Neural crest cell (in vitro differentiated cells): ENCODE data around the gene SAFB. TPM values are rescaled to one million over a fixed set of nuclear protein-coding genes. Genes with fewer than 3 reads are reported as not detected.

Experiments used
- DNase-seq: peaks from one replicate; pipeline ENCODE4 v3.0.0; 2021; ENCODE audit warnings: low read depth, mixed read lengths, low spot score
- H3K27ac Mint-ChIP-seq: one replicate; pipeline ENCODE4 v1.8.0; 2021; ENCODE audit warnings: mild to moderate bottlenecking, mixed read lengths; ENCODE audit not compliant: unreplicated experiment
- H3K27me3 Mint-ChIP-seq: 2 replicates; pipeline ENCODE4 v1.8.0; 2021; ENCODE audit warnings: low read depth, mild to moderate bottlenecking, mixed read lengths
- H3K36me3 Mint-ChIP-seq: 2 replicates; pipeline ENCODE4 v1.8.0; 2021; ENCODE audit warnings: low read depth, mild to moderate bottlenecking, mixed read lengths
- H3K4me1 Mint-ChIP-seq: 2 replicates; pipeline ENCODE4 v1.8.0; 2021; ENCODE audit warnings: mixed read lengths
- H3K4me3 Mint-ChIP-seq: one replicate; pipeline ENCODE4 v1.8.0; 2021; ENCODE audit warnings: mild to moderate bottlenecking, mixed read lengths
- H3K9me3 Mint-ChIP-seq: 2 replicates; pipeline ENCODE4 v1.8.0; 2021; ENCODE audit warnings: mixed read lengths
- total RNA-seq: library from RNA; stranded (reverse); gene quantifications from 2 replicates; pipeline ENCODE4 v1.2.1, GENCODE V29; 2021
- TF ChIP-seq, protein P1 (sequence below): fragments of 200-600 bp; sonication (generic); conservative IDR thresholded peaks from 2 replicates; pipeline ENCODE4 v1.5.0; 2021; ENCODE audit warnings: antibody characterized with exemption, mild to moderate bottlenecking

SAFB gene
- total RNA-seq, 1 donor from 2014 or later: 176 TPM

DNA sequence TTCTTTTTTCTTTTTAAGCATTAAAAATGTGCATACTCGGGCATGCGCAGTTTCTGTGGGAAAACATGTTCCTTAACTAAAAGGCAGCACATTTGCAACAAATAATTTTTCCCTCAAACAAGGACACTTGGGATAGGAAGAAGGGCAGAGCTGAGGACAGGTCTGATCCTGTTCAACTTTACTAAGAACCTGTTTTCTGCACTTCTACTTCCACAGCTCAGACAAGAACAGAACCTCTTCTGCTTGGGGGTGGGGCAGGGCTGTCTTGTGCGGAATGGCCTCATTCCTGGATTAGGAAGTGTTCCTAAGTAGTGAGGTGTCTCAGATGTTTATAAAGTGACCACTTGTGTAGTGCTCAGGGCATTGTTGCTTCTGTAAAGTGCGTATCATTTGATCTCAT, 18.3 kb downstream of the SAFB start:
- no peaks in the 10 kb centered on the region for H3K27me3 Mint-ChIP-seq
- H3K4me1 Mint-ChIP-seq: peaks cover 3% of the 10 kb centered on the region
- H3K4me3 Mint-ChIP-seq: no peak overlapping the region
- H3K27ac Mint-ChIP-seq: no peak overlapping the region
- H3K36me3 Mint-ChIP-seq: peaks cover 5% of the 10 kb centered on the region
- no peak for DNase-seq
- TF ChIP-seq, protein P1, sequence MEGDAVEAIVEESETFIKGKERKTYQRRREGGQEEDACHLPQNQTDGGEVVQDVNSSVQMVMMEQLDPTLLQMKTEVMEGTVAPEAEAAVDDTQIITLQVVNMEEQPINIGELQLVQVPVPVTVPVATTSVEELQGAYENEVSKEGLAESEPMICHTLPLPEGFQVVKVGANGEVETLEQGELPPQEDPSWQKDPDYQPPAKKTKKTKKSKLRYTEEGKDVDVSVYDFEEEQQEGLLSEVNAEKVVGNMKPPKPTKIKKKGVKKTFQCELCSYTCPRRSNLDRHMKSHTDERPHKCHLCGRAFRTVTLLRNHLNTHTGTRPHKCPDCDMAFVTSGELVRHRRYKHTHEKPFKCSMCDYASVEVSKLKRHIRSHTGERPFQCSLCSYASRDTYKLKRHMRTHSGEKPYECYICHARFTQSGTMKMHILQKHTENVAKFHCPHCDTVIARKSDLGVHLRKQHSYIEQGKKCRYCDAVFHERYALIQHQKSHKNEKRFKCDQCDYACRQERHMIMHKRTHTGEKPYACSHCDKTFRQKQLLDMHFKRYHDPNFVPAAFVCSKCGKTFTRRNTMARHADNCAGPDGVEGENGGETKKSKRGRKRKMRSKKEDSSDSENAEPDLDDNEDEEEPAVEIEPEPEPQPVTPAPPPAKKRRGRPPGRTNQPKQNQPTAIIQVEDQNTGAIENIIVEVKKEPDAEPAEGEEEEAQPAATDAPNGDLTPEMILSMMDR: no peak
- no peaks in the 10 kb centered on the region for H3K9me3 Mint-ChIP-seq

DNA sequence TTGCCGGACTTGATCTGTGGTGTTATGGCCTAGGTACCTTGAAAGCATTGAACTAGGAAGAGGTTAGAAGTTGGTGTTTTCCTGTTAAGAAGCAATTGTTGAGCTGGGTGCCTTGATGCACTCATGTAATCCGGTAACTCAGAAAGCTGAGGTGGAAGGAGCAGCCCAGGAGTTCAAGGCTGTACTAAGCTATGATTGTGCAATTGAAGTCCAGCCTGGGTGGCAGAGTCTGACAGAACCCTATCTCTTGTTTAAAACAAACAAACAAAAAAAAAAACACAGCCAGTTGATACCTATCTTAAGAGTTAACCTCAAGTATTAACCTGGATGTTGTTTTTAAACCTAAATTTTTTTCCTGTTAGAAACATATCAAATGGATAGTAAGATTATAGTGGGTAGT, 19.3 kb downstream of the SAFB start:
- no peak overlapping the region for H3K4me3 Mint-ChIP-seq
- peaks cover 13% of the 10 kb centered on the region for H3K36me3 Mint-ChIP-seq
- H3K9me3 Mint-ChIP-seq: no peaks in the 10 kb centered on the region
- TF ChIP-seq, protein P1: no peak
- peaks cover 3% of the 10 kb centered on the region for H3K4me1 Mint-ChIP-seq
- no peaks in the 10 kb centered on the region for H3K27me3 Mint-ChIP-seq
- no peak for DNase-seq
- H3K27ac Mint-ChIP-seq: no peak overlapping the region

DNA sequence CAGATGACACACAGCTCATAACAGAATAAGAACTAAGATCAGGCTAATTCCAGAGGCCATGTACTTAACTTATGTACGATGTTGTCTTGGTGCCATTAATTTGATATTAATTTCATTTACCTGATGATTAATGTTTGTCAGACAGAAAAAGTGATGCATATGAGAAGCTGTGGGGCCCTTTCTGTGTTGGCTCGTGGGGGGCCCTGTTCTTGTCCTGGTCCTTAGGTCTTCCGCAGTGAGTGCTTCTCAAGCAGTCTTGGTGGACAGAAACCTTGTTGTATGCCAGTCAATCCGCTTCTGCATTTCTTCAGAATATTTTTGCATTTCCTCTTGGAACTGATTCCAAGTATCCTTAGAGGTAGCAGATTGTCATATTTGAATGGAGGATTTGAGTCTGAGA, 20.2 kb downstream of the SAFB start:
- H3K36me3 Mint-ChIP-seq: peaks cover 15% of the 10 kb centered on the region
- H3K4me3 Mint-ChIP-seq: no peak overlapping the region
- H3K9me3 Mint-ChIP-seq: no peaks in the 10 kb centered on the region
- peaks cover 3% of the 10 kb centered on the region for H3K4me1 Mint-ChIP-seq
- no peak overlapping the region for H3K27ac Mint-ChIP-seq
- DNase-seq: no peak
- no peaks in the 10 kb centered on the region for H3K27me3 Mint-ChIP-seq
- TF ChIP-seq, protein P1: no peak

DNA sequence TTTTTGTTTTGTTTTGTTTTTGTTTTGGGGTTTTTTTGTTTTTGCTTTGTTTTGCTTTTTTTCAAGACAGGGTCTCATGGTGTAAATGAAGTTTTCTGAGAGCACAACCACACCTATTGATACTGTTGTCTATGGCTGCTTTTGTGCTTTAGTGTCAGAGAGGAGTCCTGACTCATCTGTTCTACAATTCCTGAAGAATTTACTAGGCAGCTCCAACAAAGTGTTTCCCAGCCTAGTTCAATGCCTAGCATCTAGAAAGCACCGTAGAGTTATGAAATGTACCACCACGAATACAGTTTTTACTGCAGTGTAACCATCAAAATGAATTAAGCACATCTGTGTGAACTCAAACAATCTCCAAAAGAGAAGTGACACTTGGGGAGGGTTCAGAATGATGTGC, 21.2 kb downstream of the SAFB start:
- Mint-ChIP-seq H3K4me3 (no peak overlapping the region), H3K27ac (peak overlapping the region; percentile 12)
- no peak for DNase-seq

DNA sequence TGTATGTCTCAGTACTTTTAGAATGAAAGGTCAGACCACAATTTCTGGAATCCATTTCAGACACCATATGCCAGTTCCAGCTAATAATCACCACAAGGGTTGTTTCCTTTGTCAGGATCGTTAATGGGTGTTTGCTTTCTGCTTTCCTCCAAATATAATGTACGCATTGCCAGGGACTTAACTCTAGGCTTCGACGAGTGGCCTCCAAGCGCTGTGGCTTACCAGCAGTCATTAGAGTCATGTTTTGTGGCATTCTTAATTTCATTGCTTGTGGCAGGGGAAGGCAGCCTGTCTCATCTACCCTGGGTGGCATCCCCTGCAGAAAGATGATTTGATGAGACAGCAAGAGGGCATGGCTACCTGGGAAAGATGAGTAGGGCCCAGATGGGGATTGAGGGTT, 22.5 kb downstream of the SAFB start:
- H3K4me3 Mint-ChIP-seq: no peak overlapping the region
- TF ChIP-seq, protein P1: no peak
- no peaks in the 10 kb centered on the region for H3K9me3 Mint-ChIP-seq
- peaks cover 21% of the 10 kb centered on the region for H3K36me3 Mint-ChIP-seq
- H3K27ac Mint-ChIP-seq: no peak overlapping the region
- H3K4me1 Mint-ChIP-seq: peaks cover 3% of the 10 kb centered on the region
- H3K27me3 Mint-ChIP-seq: no peaks in the 10 kb centered on the region
- DNase-seq: no peak

More for the DNA sequence above, 21.2 kb downstream of the SAFB start:
- TF ChIP-seq, protein P1: no peak
- H3K9me3 Mint-ChIP-seq: no peaks in the 10 kb centered on the region
- H3K36me3 Mint-ChIP-seq: peaks cover 18% of the 10 kb centered on the region
- H3K27me3 Mint-ChIP-seq: no peaks in the 10 kb centered on the region
- peaks cover 3% of the 10 kb centered on the region for H3K4me1 Mint-ChIP-seq

DNA sequence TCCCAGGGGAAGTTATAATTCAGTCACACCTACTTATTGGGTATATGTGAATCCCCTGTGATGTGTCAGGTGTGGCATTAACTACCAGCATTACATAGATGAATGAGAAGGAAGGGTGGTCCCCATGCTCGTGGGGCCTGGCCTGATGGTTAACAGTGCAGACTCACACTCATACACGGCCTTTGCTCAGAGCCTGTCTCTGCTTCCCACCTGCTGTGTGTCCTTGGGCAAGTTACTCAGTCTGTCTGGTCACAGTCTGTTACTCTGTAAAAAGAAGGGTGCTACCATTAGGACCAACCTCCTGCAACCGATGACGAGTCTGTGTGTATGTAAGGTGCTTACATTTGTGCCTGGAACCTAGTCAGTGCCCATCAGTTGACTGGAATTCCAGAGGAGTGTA, 23.8 kb downstream of the SAFB start:
- peaks cover 3% of the 10 kb centered on the region for H3K4me1 Mint-ChIP-seq
- H3K27ac Mint-ChIP-seq: no peak overlapping the region
- TF ChIP-seq, protein P1: no peak
- peaks cover 22% of the 10 kb centered on the region for H3K36me3 Mint-ChIP-seq
- no peak for DNase-seq
- H3K4me3 Mint-ChIP-seq: no peak overlapping the region
- H3K9me3 Mint-ChIP-seq: no peaks in the 10 kb centered on the region
- H3K27me3 Mint-ChIP-seq: no peaks in the 10 kb centered on the region
